Glutamatergic neuron (in vitro differentiated cells): ENCODE measurements around the gene BLID. TPM values are rescaled to one million over a fixed set of nuclear protein-coding genes. Genes with fewer than 3 reads are reported as not detected.

Source experiments
- DNase-seq: peaks from one replicate; pipeline ENCODE4 v3.0.0; 2022
- H3K27ac Mint-ChIP-seq: one replicate; pipeline ENCODE4 v1.8.0; 2020; ENCODE audit warnings: mild to moderate bottlenecking, mixed read lengths, inconsistent platforms; ENCODE audit not compliant: unreplicated experiment
- H3K27me3 Mint-ChIP-seq: one replicate; pipeline ENCODE4 v1.8.0; 2020; ENCODE audit warnings: mild to moderate bottlenecking, moderate library complexity, mixed read lengths, inconsistent platforms; ENCODE audit not compliant: unreplicated experiment
- H3K36me3 Mint-ChIP-seq: one replicate; pipeline ENCODE4 v1.8.0; 2020; ENCODE audit warnings: mild to moderate bottlenecking, mixed read lengths, inconsistent platforms; ENCODE audit not compliant: unreplicated experiment
- H3K4me1 Mint-ChIP-seq: one replicate; pipeline ENCODE4 v1.8.0; 2020; ENCODE audit warnings: mild to moderate bottlenecking, low read depth, mixed read lengths, inconsistent platforms; ENCODE audit not compliant: unreplicated experiment
- H3K4me3 Mint-ChIP-seq: one replicate; pipeline ENCODE4 v1.8.0; 2020; ENCODE audit warnings: mild to moderate bottlenecking, mixed read lengths, inconsistent platforms; ENCODE audit not compliant: unreplicated experiment
- H3K9me3 Mint-ChIP-seq: one replicate; pipeline ENCODE4 v1.8.0; 2020; ENCODE audit warnings: mild to moderate bottlenecking, moderate library complexity, mixed read lengths, inconsistent platforms; ENCODE audit not compliant: unreplicated experiment
- CTCF ChIP-seq: fragments of 200-600 bp; sonication (generic); IDR thresholded peaks from one replicate; pipeline ENCODE4 v1.5.0; 2021; ENCODE audit not compliant: partially characterized antibody, unreplicated experiment
- total RNA-seq: library from RNA; stranded (reverse); fragmentation: NEBNext Ultra II Directional; extraction: Animal tissue kit (Norgen Biotek cat#: 25700); gene quantifications from one replicate; pipeline ENCODE4 v1.2.1, GENCODE V29; 2021; ENCODE audit not compliant: unreplicated experiment

BLID gene
- total RNA-seq, 1 donor from 2014 or later, result not detected

- H3K4me1 Mint-ChIP-seq, result peaks cover 18% of the 10 kb centered on the region
- H3K36me3 Mint-ChIP-seq, result no peaks in the 10 kb centered on the region
- peaks cover 2% of the 10 kb centered on the region for H3K27me3 Mint-ChIP-seq
- no peak for DNase-seq
- H3K4me3 Mint-ChIP-seq, result no peak overlapping the region
- no peak overlapping the region for H3K27ac Mint-ChIP-seq
- TF ChIP-seq CTCF, result no peak
- H3K9me3 Mint-ChIP-seq, result peaks cover 2% of the 10 kb centered on the region
These were observed 43.8 kb upstream of the BLID start for GRCh38 chr11:122159861-122160260.

DNA sequence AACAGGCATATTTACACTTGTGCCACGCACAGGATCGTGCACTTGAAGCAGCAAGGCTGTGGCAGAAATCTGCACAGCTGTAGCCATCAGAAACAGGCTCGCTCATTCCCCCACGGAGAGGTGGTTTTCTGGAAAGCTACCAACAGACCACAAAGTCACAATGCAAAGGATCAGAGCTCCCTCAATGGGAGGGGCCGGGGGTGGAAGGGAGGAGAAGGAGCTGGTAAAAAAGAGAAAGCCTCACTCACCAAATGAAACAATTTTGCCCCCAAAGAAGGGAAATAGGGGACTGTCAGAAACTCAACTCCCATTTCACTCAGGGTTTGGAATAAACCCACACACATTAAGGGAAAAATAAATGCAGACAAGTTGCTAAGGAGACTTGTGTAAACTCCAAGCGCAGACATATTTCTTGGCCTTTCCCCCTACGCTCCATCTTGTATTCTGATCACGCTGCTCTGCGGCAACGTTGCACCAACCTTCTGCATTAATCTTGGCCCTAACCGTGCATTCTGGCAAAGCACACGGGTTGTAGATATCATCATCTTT lies 43.2 kb upstream of the BLID start:
- H3K4me1 Mint-ChIP-seq, result peaks cover 13% of the 10 kb centered on the region
- peaks cover 2% of the 10 kb centered on the region for H3K27me3 Mint-ChIP-seq
- no peak overlapping the region for H3K4me3 Mint-ChIP-seq
- no peak overlapping the region for H3K27ac Mint-ChIP-seq
- TF ChIP-seq CTCF, result no peak
- H3K9me3 Mint-ChIP-seq, result peaks cover 2% of the 10 kb centered on the region
- no peaks in the 10 kb centered on the region for H3K36me3 Mint-ChIP-seq
- peak; percentile 16 for DNase-seq

GRCh38 chr11:122158171-122158570 lies 42.2 kb upstream of the BLID start:
- H3K4me1 Mint-ChIP-seq, result peaks cover 10% of the 10 kb centered on the region
- no peaks in the 10 kb centered on the region for H3K36me3 Mint-ChIP-seq
- TF ChIP-seq CTCF, result no peak
- H3K4me3 Mint-ChIP-seq, result no peak overlapping the region
- peaks cover 2% of the 10 kb centered on the region for H3K27me3 Mint-ChIP-seq
- H3K9me3 Mint-ChIP-seq, result peaks cover 2% of the 10 kb centered on the region
- H3K27ac Mint-ChIP-seq, result peak overlapping the region; percentile 24
- no peak for DNase-seq

- H3K36me3 Mint-ChIP-seq, result no peaks in the 10 kb centered on the region
- no peak for DNase-seq
- H3K9me3 Mint-ChIP-seq, result peaks cover 2% of the 10 kb centered on the region
- peaks cover 2% of the 10 kb centered on the region for H3K27me3 Mint-ChIP-seq
- no peak overlapping the region for H3K27ac Mint-ChIP-seq
- H3K4me3 Mint-ChIP-seq, result no peak overlapping the region
- H3K4me1 Mint-ChIP-seq, result peaks cover 10% of the 10 kb centered on the region
- no peak for TF ChIP-seq CTCF
These were observed 41.7 kb upstream of the BLID start for GRCh38 chr11:122157653-122158161.

GRCh38 chr11:122156940-122157382 lies 40.9 kb upstream of the BLID start:
- Mint-ChIP-seq H3K36me3 (no peaks in the 10 kb centered on the region), H3K4me3 (no peak overlapping the region), H3K27me3 (peaks cover 2% of the 10 kb centered on the region), H3K27ac (no peak overlapping the region), H3K9me3 (peaks cover 2% of the 10 kb centered on the region), H3K4me1 (peaks cover 10% of the 10 kb centered on the region)
- DNase-seq, result no peak
- no peak for TF ChIP-seq CTCF
